GM12878 (cell line): ENCODE data around the gene CALN1. TPM values are rescaled to one million over a fixed set of nuclear protein-coding genes. Genes with fewer than 3 reads are reported as not detected.

Source experiments
- ATAC-seq: fragments of 200-7000 bp; cut with Tn5 transposase; 3 replicates; pipeline ENCODE4 v1.9.1; 2020; ENCODE audit warnings: mild to moderate bottlenecking, moderate library complexity
- BruUV-seq: library from RNA; stranded (reverse); fragments of 400-500 nt; replicated peaks from 2 replicates; lab custom pipeline; 2021; lab: Mats Ljungman, UMichigan
- CTCF ChIA-PET: fragments of 300-600 bp; sonication (Branson Sonifier 250); formaldehyde crosslinking; extraction: SDS; loops from one replicate; lab custom pipeline; 2021; ENCODE audit warnings: inconsistent platforms; lab: Yijun Ruan, JAX
- POLR2A ChIA-PET: fragments of 350-600 bp; formaldehyde crosslinking; extraction: SDS; loops from one replicate; lab custom pipeline; 2021; ENCODE audit warnings: inconsistent platforms; lab: Charles Lee
- RAD21 ChIA-PET: fragments of 300-600 bp; sonication (Branson Sonifier 250); formaldehyde crosslinking; loops from one replicate; lab custom pipeline; 2023; ENCODE audit warnings: antibody characterized with exemption; ENCODE audit not compliant: unreplicated experiment; lab: Charles Lee
- SMC1A ChIA-PET: fragments of 300-600 bp; sonication (Branson Sonifier 250); formaldehyde crosslinking; loops from one replicate; lab custom pipeline; 2023; ENCODE audit not compliant: unreplicated experiment, uncharacterized antibody; lab: Charles Lee
- DNase-seq: peaks from one replicate; pipeline ENCODE4 v3.0.0-alpha.2; 2011; ENCODE audit warnings: low read depth, low spot score
- FAIRE-seq: peaks from 3 replicates; lab custom pipeline; 2011; peaks lifted over from hg19 to GRCh38; lab: Jason Lieb, UNC
- H2AFZ ChIP-seq: 2 replicates; pipeline ENCODE4 v1.6.0; 2011; ENCODE audit warnings: low read depth, low read length, control low read depth; ENCODE audit not compliant: control insufficient read depth
- H3K27ac ChIP-seq: 2 replicates; pipeline ENCODE4 v1.5.1; 2011; ENCODE audit warnings: control low read depth; ENCODE audit not compliant: control insufficient read depth, insufficient read depth
- H3K27me3 ChIP-seq, 2 experiments: replicated peaks in 1 of 2; 2 replicates each; pipeline versions ENCODE4 v1.6.0 to v1.6.1; 2011; ENCODE audit warnings: low read length in 1 of 2; ENCODE audit not compliant: control insufficient read depth in 2 of 2, insufficient read depth in 2 of 2
- H3K36me3 ChIP-seq, 2 experiments: 2 replicates each; pipeline ENCODE4 v1.5.1; 2011; ENCODE audit warnings: low read length in 1 of 2; ENCODE audit not compliant: control insufficient read depth in 2 of 2, insufficient read depth in 2 of 2
- H3K4me1 ChIP-seq: 2 replicates; pipeline ENCODE4 v1.6.1; 2011; ENCODE audit warnings: mild to moderate bottlenecking, low read length, moderate library complexity, mixed read lengths; ENCODE audit not compliant: control insufficient read depth, insufficient read depth
- H3K4me2 ChIP-seq: 2 replicates; pipeline ENCODE4 v1.6.0; 2011; ENCODE audit warnings: control low read depth; ENCODE audit not compliant: control insufficient read depth, insufficient read depth
- H3K4me3 ChIP-seq: fragments of 200-600 bp; sonication (generic); 2 replicates; pipeline ENCODE4 v1.5.1; 2016
- H3K79me2 ChIP-seq: 2 replicates; pipeline ENCODE4 v1.6.0; 2011; ENCODE audit warnings: low read length; ENCODE audit not compliant: control insufficient read depth, insufficient read depth
- H3K9ac ChIP-seq: 2 replicates; pipeline ENCODE4 v1.8.0; 2011; ENCODE audit warnings: low read length, control low read depth, mixed read lengths; ENCODE audit not compliant: control insufficient read depth, insufficient read depth
- H3K9me3 ChIP-seq: replicated peaks from 3 replicates; pipeline ENCODE4 v1.5.1; 2011; ENCODE audit warnings: mild to moderate bottlenecking, low read length; ENCODE audit not compliant: control insufficient read depth, insufficient read depth
- H4K20me1 ChIP-seq: 2 replicates; pipeline ENCODE4 v1.6.0; 2011; ENCODE audit not compliant: control insufficient read depth, insufficient read depth
- EZH2 ChIP-seq: IDR thresholded peaks from 2 replicates; pipeline ENCODE4 v1.6.1; 2012; ENCODE audit warnings: low read depth, mild to moderate bottlenecking, control low read depth, inconsistent platforms, low read length, borderline replicate concordance; ENCODE audit not compliant: control insufficient read depth
- GATAD2B ChIP-seq: fragments of 450-650 bp; conservative IDR thresholded peaks from 2 replicates; pipeline ENCODE4 v1.6.1; 2017; ENCODE audit warnings: low read depth, mild to moderate bottlenecking, moderate library complexity
- HCFC1 ChIP-seq: fragments of 150-350 bp; IDR thresholded peaks from 2 replicates; pipeline ENCODE4 v1.6.1; 2014; ENCODE audit warnings: low read length
- KDM1A ChIP-seq: fragments of 200-600 bp; sonication (generic); IDR thresholded peaks from 2 replicates; pipeline ENCODE4 v1.6.1; 2016; ENCODE audit warnings: borderline replicate concordance
- MYC ChIP-seq: IDR thresholded peaks from 2 replicates; pipeline ENCODE4 v1.6.1; 2011; ENCODE audit warnings: mild to moderate bottlenecking, low read length, moderate library complexity, inconsistent platforms; ENCODE audit not compliant: insufficient read depth, insufficient replicate concordance, insufficient read length, severe bottlenecking
- NBN ChIP-seq: fragments of 450-650 bp; IDR thresholded peaks from 2 replicates; pipeline ENCODE4 v1.6.1; 2016
- NFYA ChIP-seq: IDR thresholded peaks from 2 replicates; pipeline ENCODE4 v1.6.1; 2011; ENCODE audit warnings: low read depth, mild to moderate bottlenecking, low read length, improper control_type of control experiment, borderline replicate concordance
- PAX5 ChIP-seq: IDR thresholded peaks from 2 replicates; pipeline ENCODE4 v1.6.1; 2011; ENCODE audit warnings: low read depth, low read length, borderline replicate concordance
- POLR2A ChIP-seq: IDR thresholded peaks from 2 replicates; pipeline ENCODE4 v1.6.1; 2011; ENCODE audit warnings: low read depth, mild to moderate bottlenecking, low read length
- SREBF1 ChIP-seq: IDR thresholded peaks from 2 replicates; pipeline ENCODE4 v1.6.1; 2012; ENCODE audit warnings: mild to moderate bottlenecking, low read length
- SUZ12 ChIP-seq: fragments of 200-600 bp; sonication (generic); IDR thresholded peaks from one replicate; pipeline ENCODE4 v1.6.1; 2018; ENCODE audit warnings: antibody characterized with exemption, mild to moderate bottlenecking; ENCODE audit not compliant: unreplicated experiment
- TARDBP ChIP-seq: IDR thresholded peaks from 2 replicates; pipeline ENCODE4 v1.6.1; 2016; ENCODE audit warnings: borderline replicate concordance
- ZNF384 ChIP-seq: IDR thresholded peaks from 2 replicates; pipeline ENCODE4 v1.6.1; 2012; ENCODE audit warnings: low read depth, mild to moderate bottlenecking, low read length, improper control_type of control experiment, borderline replicate concordance
- WGBS: methylation state at CpG from one replicate; pipeline ENCODE4 v1.1.6; 2016; ENCODE audit warnings: low lambda C conversion rate; ENCODE audit not compliant: insufficient replicate concordance, insufficient coverage; ENCODE audit errors: missing lambda C conversion rate; 5-methylcytosine and 5-hydroxymethylcytosine counted together
- in situ Hi-C: fragments of 300-500 bp; cut with MboI; formaldehyde crosslinking; loops from 9 replicates; pipeline ENCODE4 v1.14.3; 2018; ENCODE audit warnings: mixed read lengths
- intact Hi-C: fragments of 100-400 bp; cut with micrococcal nuclease; formaldehyde crosslinking; loops from one replicate; pipeline ENCODE4 v1.14.2; 2022; ENCODE audit not compliant: unreplicated experiment
- polyA plus RNA-seq, 11 experiments: library from polyadenylated mRNA; depleted of rRNA in 4 of 11; unstranded in 6 of 11; stranded (reverse) in 5 of 11; fragments of >200 nt; fragmentation: Nextera tagmentation in 4 of 11; fragmentation: Illumina TruSeq in 1 of 11; extraction: Ambion mirVana in 4 of 11; extraction: Trizol in 1 of 11; gene quantifications; 1 replicate in 1 of 11; 2 replicates in 10 of 11; pipeline versions ENCODE4 v1.2.1 to v1.2.3, GENCODE V29; 2011 to 2016; ENCODE audit warnings: inconsistent platforms in 2 of 11, missing spikeins in 2 of 11, low read depth in 1 of 11
- total RNA-seq, 4 experiments: library from RNA; depleted of rRNA in 3 of 4; stranded (reverse); fragments of >200 nt in 3 of 4; fragmentation: Illumina TruSeq in 1 of 4; extraction: Trizol in 1 of 4; gene quantifications; 2 replicates each; pipeline versions ENCODE4 v1.2.1 to v1.2.3, GENCODE V29; 2013 to 2021
- TF ChIP-seq, protein P1 (sequence below): fragments of 450-650 bp; conservative IDR thresholded peaks from 2 replicates; pipeline ENCODE4 v1.6.1; 2017; ENCODE audit warnings: mild to moderate bottlenecking, moderate library complexity
- TF ChIP-seq, protein P2 (sequence below): IDR thresholded peaks from 2 replicates; pipeline ENCODE4 v1.6.1; 2011; ENCODE audit warnings: borderline replicate concordance, low read depth, mild to moderate bottlenecking, moderate library complexity, mixed read lengths, low read length; ENCODE audit not compliant: insufficient read depth; ENCODE audit errors: extremely low read length
- TF ChIP-seq, protein P3 (sequence below): IDR thresholded peaks from 2 replicates; pipeline ENCODE4 v1.6.1; 2011; ENCODE audit warnings: borderline replicate concordance, low read depth, mild to moderate bottlenecking, moderate library complexity, low read length; ENCODE audit not compliant: insufficient read depth, poor library complexity, severe bottlenecking

CALN1 gene
- total and polyA plus RNA-seq, 10 of the 15 experiments (the other 5 are each of a cell fraction or from before 2014, with no cell fraction given), result 0.48 to 15.3 (median 1.6) TPM

DNA sequence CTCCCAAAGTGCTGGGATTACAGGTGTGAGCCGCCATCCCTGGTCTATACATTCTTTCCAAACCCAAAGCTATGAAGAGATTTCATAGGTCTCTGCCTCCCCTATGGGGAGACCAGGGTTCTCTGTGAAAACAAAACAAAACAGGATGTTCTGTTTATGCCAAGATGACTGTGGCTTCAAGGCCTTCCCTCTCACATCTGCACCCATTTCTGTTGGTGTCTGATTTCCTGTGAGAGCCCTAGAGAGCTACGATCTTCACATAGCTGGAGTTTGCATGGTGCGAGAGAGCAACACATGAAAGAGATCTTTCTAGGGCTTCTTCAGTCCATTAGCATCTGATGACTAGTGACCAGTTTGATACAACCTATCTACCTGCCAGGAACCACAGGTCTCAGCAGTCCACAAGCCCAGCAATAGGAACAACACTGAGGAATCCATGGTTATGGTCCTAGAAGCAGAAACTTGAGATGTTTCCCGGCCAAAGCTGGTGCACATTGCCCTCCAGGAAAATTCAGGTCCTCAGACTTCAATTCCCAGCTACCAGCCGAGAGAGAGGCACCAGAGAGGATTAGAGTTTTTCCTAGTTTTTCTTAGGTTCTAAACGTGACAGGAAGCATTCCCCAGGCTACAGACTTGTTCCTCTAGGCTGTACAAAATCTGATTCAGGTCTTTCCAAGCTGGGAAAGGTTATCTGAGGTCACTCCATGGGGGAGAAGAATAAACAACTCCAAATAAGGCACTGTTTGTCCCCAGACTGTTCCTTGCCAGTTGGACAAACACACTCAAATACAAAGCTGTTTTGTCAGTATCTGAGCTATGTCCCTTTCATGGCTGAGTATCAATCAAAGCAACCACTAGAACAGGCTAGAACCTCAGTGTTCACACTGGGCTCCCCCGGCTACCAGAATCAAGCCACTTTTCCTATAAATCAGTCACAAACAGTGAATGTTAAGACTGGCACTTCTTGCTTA, 259.7 kb downstream of the CALN1 start:
- Histone ChIP-seq H3K27me3 (no peaks in the 10 kb centered on the region), H3K79me2 (no peaks in the 10 kb centered on the region), H3K4me2 (no peak overlapping the region), H3K4me3 (no peak overlapping the region), H3K36me3 (no peaks in the 10 kb centered on the region), H3K9me3 (no peaks in the 10 kb centered on the region), H4K20me1 (no peaks in the 10 kb centered on the region), H3K4me1 (no peaks in the 10 kb centered on the region), H3K27ac (no peak overlapping the region), H2AFZ (no peak overlapping the region), H3K9ac (no peak overlapping the region)
- ChIA-PET RAD21 (no interaction called here), CTCF (no interaction called here), SMC1A (interaction anchor here (1.1 kb wide), 1 partner anchor 7 kb away, joined by 3 read pairs; no protein-coding TSS in a partner anchor), POLR2A (interaction anchor here (0.7 kb wide), 1 partner anchor 43 kb away, joined by 7 read pairs; no protein-coding TSS in a partner anchor)
- FAIRE-seq (no peak), DNase-seq (no peak), ATAC-seq (no peak)
- TF ChIP-seq MYC, result no peak
- no peak for TF ChIP-seq PAX5
- TF ChIP-seq, protein P1, sequence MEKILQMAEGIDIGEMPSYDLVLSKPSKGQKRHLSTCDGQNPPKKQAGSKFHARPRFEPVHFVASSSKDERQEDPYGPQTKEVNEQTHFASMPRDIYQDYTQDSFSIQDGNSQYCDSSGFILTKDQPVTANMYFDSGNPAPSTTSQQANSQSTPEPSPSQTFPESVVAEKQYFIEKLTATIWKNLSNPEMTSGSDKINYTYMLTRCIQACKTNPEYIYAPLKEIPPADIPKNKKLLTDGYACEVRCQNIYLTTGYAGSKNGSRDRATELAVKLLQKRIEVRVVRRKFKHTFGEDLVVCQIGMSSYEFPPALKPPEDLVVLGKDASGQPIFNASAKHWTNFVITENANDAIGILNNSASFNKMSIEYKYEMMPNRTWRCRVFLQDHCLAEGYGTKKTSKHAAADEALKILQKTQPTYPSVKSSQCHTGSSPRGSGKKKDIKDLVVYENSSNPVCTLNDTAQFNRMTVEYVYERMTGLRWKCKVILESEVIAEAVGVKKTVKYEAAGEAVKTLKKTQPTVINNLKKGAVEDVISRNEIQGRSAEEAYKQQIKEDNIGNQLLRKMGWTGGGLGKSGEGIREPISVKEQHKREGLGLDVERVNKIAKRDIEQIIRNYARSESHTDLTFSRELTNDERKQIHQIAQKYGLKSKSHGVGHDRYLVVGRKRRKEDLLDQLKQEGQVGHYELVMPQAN, result no peak
- no peak for TF ChIP-seq TARDBP
- TF ChIP-seq NBN, result no peak
- TF ChIP-seq ZNF384, result no peak
- no peak for TF ChIP-seq SUZ12
- no peak for TF ChIP-seq EZH2
- no peak for TF ChIP-seq KDM1A
- TF ChIP-seq NFYA, result no peak
- TF ChIP-seq GATAD2B, result no peak
- TF ChIP-seq, protein P2, sequence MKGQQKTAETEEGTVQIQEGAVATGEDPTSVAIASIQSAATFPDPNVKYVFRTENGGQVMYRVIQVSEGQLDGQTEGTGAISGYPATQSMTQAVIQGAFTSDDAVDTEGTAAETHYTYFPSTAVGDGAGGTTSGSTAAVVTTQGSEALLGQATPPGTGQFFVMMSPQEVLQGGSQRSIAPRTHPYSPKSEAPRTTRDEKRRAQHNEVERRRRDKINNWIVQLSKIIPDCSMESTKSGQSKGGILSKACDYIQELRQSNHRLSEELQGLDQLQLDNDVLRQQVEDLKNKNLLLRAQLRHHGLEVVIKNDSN, result no peak
- TF ChIP-seq, protein P3, sequence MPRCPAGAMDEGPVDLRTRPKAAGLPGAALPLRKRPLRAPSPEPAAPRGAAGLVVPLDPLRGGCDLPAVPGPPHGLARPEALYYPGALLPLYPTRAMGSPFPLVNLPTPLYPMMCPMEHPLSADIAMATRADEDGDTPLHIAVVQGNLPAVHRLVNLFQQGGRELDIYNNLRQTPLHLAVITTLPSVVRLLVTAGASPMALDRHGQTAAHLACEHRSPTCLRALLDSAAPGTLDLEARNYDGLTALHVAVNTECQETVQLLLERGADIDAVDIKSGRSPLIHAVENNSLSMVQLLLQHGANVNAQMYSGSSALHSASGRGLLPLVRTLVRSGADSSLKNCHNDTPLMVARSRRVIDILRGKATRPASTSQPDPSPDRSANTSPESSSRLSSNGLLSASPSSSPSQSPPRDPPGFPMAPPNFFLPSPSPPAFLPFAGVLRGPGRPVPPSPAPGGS, result no peak
- TF ChIP-seq POLR2A, result no peak
- no peak for TF ChIP-seq SREBF1
- no peak for TF ChIP-seq HCFC1
- 15% methylated on average over 7 of the region's 7 CpGs for WGBS
- in situ Hi-C loops (no loop called here), intact Hi-C loops (no loop called here)
- no TSS peak for BruUV-seq
